Left kidney (tissue), 2 donors: ENCODE measurements around the gene NSG2. TPM values are rescaled to one million over a fixed set of nuclear protein-coding genes. Genes with fewer than 3 reads are reported as not detected.

Experiments
- DNase-seq: peaks from one replicate; pipeline ENCODE4 v3.0.0-alpha.2; 2013
- polyA plus RNA-seq: library from polyadenylated mRNA; unstranded; fragments of 120-200 nt; gene quantifications from one replicate; pipeline ENCODE4 v1.2.1, GENCODE V29; 2013; ENCODE audit not compliant: insufficient read length

Gene NSG2
- polyA plus RNA-seq, 1 donor = 0.35 TPM

- no peak for DNase-seq
These were observed 13.7 kb downstream of the NSG2 start for GRCh38 chr5:174059247-174059646.

- no peak for DNase-seq
These were observed 17.7 kb downstream of the NSG2 start for GRCh38 chr5:174063082-174063756.

DNA sequence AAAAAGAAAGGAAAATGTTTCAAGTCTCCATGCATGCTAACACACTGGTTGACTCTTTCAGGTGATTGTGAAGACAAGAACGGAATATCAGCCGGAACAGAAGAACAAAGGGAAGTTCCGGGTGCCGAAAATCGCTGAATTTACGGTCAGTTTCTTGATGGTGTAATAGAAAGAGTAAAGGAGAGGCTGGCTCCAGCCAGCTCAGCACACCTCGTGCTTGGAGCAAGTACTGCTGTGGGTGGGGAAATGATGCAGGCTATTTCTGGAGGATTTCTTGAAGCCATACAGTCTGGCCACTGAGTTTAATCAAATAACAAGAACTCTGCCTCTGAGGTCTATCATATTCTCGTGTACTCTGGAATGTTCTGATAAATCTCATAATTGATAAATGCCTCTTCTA is 18.7 kb downstream of the NSG2 start:
- no peak for DNase-seq

DNA sequence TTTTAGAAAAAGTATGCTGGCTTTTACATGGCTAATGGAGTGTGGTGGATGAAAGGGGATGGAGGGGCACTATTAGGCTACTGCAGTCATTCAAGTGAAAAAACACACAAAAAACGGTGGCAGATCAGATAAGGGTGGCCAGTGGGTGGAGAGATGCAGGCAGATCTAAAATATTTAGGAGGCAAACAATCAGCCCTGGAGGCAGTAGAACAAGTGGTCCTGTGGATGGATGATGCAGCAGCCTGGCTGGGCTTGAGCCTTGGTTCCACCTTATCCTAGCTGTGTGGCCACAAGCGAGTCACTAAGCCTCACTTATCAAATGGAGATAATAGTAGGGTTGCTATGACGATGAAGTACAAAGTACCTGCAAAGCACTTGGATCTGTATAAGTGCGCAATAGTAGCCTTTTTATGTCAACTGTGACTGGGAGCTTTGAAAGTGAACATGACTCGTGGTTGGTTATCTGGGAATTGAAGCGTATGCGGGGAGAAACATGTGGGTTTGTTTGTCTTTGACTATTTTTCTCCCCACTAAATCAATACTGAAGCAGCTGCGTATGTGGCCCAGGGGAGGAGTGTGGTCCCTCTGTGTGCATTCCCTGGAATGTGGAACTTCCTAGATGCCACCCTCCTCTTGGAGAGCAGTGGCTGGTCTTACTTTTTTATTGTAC is 20.2 kb downstream of the NSG2 start:
- no peak for DNase-seq

DNA sequence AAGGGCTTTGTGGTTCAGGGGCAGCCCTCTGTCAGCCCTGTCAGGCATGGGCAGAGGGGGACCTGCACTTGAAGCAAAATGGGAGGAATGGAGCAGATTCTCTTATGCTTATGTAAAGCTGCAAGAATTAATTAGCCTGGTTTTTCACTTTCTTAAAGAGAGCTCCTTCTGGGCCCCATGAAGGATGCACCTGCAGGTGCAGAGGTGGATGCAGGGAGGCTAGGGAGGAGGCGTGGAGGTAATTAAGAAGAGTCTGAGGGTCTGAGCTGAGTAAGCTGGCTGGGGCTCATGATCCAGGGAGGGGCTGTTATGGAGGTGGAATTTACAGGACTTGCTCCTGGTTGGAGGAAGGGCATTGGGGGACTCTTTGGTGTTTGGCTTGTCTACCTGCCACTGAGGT is 22.0 kb downstream of the NSG2 start:
- DNase-seq = no peak

DNA sequence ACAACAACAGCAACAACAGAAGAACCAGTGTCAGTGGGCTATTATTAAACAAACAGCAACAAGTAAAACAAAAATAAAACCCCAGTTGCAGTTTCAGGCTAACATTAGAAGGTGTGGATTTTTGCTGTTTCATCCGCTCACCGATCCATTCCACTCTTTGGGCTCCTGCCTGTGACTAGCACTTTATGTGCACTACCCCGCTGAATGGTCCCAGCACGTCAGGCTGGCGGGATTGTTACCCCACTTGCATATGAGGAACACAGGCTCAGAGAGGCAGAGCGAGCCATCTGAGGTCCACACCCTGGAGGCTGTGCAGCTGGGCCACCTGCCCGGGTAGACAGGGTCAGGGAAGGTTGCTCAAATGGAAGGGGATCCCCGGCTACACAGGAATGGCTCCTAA is 26.0 kb downstream of the NSG2 start:
- no peak for DNase-seq

DNA sequence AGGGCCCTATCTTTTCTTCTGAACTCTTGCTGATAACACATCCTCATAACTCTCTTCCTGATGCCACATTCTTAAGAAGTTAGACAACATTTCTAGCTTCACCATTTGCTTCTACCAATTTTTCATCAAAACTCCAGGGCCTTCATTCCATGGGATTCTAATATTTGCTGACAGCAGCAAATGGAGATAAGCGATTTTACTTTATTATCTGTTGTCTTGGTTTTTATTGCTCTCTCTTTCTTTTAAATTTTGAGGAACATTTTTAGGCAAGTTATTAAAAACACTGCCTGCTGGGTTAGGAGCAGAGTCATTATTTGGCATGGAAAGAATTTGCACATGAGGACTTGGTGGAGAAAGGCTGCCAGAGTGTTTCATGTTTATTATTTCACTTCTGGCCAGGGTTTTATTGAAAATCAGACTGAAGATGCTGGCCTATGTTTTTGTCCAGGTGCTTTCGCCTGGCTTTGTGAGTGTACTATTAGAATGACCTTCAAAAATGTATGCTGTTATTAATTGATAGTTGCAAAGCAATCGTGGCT is 27.7 kb downstream of the NSG2 start:
- no peak for DNase-seq

GRCh38 chr5:174074369-174074768 is 28.9 kb downstream of the NSG2 start:
- DNase-seq = no peak

DNA sequence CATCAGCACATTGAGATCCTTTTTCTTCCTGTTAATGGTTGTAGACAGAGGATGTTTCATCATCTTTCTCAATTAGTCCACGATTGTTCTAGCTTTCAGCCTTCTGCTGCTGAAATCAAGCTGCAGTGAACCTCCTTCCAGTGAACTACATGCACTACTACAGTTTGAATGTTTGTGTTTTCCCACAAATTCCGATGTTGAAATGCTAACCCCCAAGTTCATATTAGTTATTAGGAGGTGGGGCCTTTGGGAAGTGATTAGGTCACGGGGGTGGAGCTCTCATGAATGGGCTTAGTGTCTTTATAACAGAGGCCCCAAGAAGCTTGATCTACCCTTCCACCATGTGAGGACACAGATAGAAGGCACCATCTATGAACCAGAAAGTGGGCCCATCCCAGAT is 32.9 kb downstream of the NSG2 start:
- no peak for DNase-seq

GRCh38 chr5:174082286-174082685 is 36.8 kb downstream of the NSG2 start:
- no peak for DNase-seq

GRCh38 chr5:174083056-174083827 is 37.7 kb downstream of the NSG2 start:
- no peak for DNase-seq

- DNase-seq = no peak
These were observed 39.2 kb downstream of the NSG2 start for GRCh38 chr5:174084691-174085154.

DNA sequence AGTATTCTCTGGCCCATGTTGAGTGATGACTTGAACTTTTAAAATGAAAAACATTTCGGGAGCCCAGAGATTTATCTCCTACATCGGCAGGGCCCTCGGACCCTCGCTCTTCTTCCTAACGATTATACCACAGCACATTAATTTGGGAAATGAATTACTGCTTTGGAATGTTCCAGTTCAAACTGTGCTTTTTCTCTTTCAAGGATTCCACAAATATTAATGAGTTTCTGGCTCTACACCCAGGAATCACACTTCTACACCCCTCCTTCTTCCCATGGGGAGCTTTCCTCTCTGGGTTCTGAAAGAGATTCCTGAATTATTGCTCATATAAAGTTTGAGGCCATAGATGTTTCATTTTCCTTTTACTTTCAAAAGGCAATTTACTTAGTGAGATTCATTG is 41.2 kb downstream of the NSG2 start:
- no peak for DNase-seq

- DNase-seq = no peak
These were observed 42.3 kb downstream of the NSG2 start for GRCh38 chr5:174087783-174088182.

GRCh38 chr5:174090129-174090528 is 44.6 kb downstream of the NSG2 start:
- DNase-seq = no peak

DNA sequence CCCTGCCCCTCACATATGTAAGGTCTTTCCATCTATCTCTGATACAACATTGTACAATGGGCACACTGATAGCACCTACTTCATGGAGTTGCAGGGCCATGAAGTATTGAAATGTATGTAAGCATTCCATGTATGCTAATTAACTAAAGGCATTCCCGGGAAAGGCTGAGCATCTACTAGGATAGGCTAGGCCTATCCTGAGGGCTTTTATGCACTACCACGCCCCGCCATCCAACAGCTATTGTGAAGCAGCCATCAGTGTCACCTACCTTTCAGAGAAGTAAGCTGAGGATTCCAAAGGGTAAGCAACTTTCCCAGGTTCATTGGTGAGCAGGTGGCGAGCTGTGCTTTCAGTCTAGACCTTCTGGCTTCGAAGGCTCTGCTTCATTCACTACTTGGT is 47.6 kb downstream of the NSG2 start:
- no peak for DNase-seq

GRCh38 chr5:174094857-174095606 is 49.5 kb downstream of the NSG2 start:
- DNase-seq = no peak

DNA sequence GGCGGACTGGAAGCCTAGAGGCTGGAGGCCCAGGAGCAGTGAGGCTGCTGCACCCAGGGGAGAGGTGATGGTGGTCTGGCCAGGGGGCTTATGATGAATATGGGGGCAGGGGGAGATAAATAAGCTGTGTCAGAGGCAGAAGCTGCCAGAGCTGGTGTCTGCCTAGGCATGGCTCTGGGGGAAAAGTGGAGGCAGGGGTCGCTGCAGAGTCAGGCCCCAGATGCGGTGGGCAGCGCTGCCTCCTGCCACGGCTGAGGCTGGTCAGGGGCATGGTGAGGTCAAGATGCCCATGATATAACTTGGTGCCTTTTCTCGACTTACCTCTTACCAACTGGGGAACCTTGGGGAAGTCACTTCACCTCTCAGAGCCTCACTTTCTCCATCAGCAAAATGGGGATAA is 51.1 kb downstream of the NSG2 start:
- no peak for DNase-seq

GRCh38 chr5:174097486-174098185 is 52.1 kb downstream of the NSG2 start:
- DNase-seq = no peak

GRCh38 chr5:174098694-174099093 is 53.2 kb downstream of the NSG2 start:
- DNase-seq = no peak

DNA sequence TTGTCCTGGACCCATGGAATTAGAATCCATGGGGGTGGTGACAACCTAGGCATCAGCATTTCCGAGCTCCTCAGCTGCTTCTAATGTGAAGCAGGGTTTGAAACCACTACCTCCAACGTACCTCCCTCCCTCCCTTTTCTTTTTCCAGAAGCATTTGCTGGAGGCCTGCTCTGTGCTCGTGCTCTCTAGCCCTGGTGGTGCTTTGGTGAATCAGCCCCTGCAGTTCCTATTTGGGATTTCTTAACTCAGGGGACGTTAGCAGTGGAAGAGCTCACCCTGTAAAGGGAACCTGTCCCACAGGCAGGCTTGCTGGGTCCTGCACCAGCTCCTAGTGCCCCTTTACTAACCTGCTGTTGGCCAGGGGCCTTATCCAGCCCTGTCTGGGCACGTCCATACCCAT is 55.0 kb downstream of the NSG2 start:
- no peak for DNase-seq
